ENCODE measurements around the gene PDLIM1. TPM values are rescaled to one million over a fixed set of nuclear protein-coding genes. Genes with fewer than 3 reads are reported as not detected.

The PDLIM1 gene
- total and polyA plus RNA-seq, 8 donors = 41.7 to 289 (median 182) TPM

DNA sequence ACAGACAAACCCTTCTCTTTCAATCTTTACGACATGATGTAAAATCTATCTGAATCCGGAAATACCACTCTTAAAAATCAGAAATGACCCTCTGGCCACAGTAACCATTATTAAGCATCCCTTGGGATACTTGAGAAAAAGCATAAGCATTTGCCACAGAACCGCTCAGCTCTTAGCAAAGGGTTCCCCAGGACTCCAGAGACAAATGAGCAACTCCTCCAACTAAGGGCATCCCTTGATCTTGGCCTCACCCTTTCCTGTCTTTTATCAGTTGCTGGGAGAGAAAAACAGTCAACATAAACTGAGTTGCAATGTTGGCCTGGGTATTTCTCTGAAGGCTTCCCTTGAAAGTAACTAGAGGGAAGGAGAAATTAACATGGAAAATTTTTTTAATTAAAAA lies 3.5 kb downstream of the PDLIM1 start:
- no peaks in the 10 kb centered on the region for H3K36me3 ChIP-seq
- H3K27ac ChIP-seq = peak overlapping the region in 4 of 5 donors; percentile 9 to 55 (median 30)
- peaks cover 25 to 66% (median 57%) of the 10 kb centered on the region in 4 donors for H3K4me1 ChIP-seq
- intact Hi-C loops (cut with DNase I; ENCODE audit: low total_unique reads) = no loop called here
- peak overlapping the region in 2 of 4 donors; percentile 71 to 80 for H3K4me3 ChIP-seq
- TF ChIP-seq, protein P1, sequence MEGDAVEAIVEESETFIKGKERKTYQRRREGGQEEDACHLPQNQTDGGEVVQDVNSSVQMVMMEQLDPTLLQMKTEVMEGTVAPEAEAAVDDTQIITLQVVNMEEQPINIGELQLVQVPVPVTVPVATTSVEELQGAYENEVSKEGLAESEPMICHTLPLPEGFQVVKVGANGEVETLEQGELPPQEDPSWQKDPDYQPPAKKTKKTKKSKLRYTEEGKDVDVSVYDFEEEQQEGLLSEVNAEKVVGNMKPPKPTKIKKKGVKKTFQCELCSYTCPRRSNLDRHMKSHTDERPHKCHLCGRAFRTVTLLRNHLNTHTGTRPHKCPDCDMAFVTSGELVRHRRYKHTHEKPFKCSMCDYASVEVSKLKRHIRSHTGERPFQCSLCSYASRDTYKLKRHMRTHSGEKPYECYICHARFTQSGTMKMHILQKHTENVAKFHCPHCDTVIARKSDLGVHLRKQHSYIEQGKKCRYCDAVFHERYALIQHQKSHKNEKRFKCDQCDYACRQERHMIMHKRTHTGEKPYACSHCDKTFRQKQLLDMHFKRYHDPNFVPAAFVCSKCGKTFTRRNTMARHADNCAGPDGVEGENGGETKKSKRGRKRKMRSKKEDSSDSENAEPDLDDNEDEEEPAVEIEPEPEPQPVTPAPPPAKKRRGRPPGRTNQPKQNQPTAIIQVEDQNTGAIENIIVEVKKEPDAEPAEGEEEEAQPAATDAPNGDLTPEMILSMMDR (IDR thresholded peaks at IDR 0.05) = no peak
- no peak for TF ChIP-seq POLR2AphosphoS5 (IDR thresholded peaks at IDR 0.05)
- no peak for TF ChIP-seq POLR2A (IDR thresholded peaks at IDR 0.05)
- TF ChIP-seq EP300 (IDR thresholded peaks at IDR 0.05) = no peak
- 50 to 76% (median 62%) methylated on average over 3 of the region's 3 CpGs for WGBS, 5 donors
- H3K9me3 ChIP-seq = no peaks in the 10 kb centered on the region
- no peak for DNase-seq
- peaks cover 0 to 14% (median 0%) of the 10 kb centered on the region in 3 donors for H3K27me3 ChIP-seq

DNA sequence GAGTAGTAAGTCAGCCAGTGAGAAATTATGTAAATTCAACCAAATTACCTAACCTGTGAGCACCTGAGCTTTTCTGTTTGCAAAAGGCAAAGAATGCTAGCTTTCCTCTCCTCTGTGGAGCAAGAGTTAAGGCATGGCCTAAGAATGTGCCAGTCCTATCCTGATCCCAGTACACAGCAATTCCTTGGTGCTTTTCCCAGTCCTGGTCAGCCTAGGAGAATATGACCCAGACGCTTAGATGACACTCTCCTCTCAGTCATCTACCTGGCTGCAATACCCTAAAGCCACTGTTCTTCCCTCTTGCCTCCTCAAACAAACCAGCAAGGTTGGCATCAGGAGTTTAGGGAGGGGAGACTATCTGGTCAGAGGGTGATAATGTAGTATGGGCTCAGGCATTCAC lies 4.1 kb downstream of the PDLIM1 start:
- Histone ChIP-seq H3K4me1 (peaks cover 25 to 72% (median 62%) of the 10 kb centered on the region in 4 donors), H3K27ac (peak overlapping the region in 3 of 5 donors; percentile 28 to 55 (median 32)), H3K4me3 (peak overlapping the region in 1 of 4 donors; percentile 80), H3K36me3 (no peaks in the 10 kb centered on the region), H3K27me3 (peaks cover 0 to 14% (median 0%) of the 10 kb centered on the region in 3 donors), H3K9me3 (no peaks in the 10 kb centered on the region)
- 0 to 73% (median 49%) methylated on average over 1 of the region's 1 CpG for WGBS, 5 donors
- intact Hi-C loops (cut with DNase I; ENCODE audit: low total_unique reads) = no loop called here
- no peak for DNase-seq
- no peak for TF ChIP-seq POLR2A (IDR thresholded peaks at IDR 0.05)
- TF ChIP-seq, protein P1 (IDR thresholded peaks at IDR 0.05) = no peak
- no peak for TF ChIP-seq POLR2AphosphoS5 (IDR thresholded peaks at IDR 0.05)
- TF ChIP-seq EP300 (IDR thresholded peaks at IDR 0.05) = no peak

DNA sequence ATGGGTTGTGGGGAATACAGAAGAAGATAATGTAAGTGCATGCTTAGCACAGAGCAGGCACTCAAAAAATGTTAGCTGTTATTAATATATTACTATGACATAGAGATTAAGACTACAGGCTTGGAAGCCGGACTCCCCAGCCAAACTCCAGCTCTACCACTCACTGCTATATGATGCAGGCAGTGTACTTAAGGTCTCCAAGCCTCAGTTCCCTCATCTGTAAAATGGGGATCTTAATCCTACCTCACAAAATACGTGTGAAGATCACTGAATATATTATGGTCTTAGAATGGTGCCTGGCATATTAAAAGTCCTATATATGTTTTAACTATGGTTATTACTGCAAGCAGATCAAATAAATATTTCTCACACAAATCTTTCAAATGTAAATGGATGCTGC lies 5.2 kb downstream of the PDLIM1 start:
- H3K36me3 ChIP-seq = no peaks in the 10 kb centered on the region
- 69 to 88% (median 76%) methylated on average over 2 of the region's 2 CpGs for WGBS, 5 donors
- H3K27ac ChIP-seq = peak overlapping the region in 2 of 5 donors; percentile 32 to 41
- intact Hi-C loops (cut with DNase I; ENCODE audit: low total_unique reads) = no loop called here
- H3K27me3 ChIP-seq = peaks cover 0 to 11% (median 0%) of the 10 kb centered on the region in 3 donors
- peaks cover 27 to 81% (median 59%) of the 10 kb centered on the region in 4 donors for H3K4me1 ChIP-seq
- H3K4me3 ChIP-seq = no peak overlapping the region
- no peak for TF ChIP-seq POLR2AphosphoS5 (IDR thresholded peaks at IDR 0.05)
- TF ChIP-seq EP300 (IDR thresholded peaks at IDR 0.05) = no peak
- TF ChIP-seq POLR2A (IDR thresholded peaks at IDR 0.05) = no peak
- TF ChIP-seq, protein P1 (IDR thresholded peaks at IDR 0.05) = no peak
- no peaks in the 10 kb centered on the region for H3K9me3 ChIP-seq
- DNase-seq = no peak

DNA sequence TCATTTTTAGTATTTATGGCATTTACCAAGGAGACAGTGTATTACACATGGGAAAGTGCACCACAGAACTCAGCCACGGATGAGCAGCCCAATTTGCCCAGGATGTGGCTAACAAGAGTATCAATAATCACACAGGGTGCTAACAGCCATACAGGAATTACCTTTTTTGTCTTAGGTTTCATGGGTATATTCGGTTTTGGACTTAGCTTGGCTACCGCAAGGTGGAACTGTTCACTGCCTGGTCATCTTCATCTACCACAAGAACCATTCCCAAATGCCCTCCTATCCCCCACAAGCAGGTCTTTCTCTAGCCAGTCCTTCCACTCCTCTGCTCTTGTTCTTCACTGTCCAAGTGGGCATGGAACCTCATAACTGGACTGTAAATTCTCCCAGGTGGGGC lies 6.0 kb downstream of the PDLIM1 start:
- Histone ChIP-seq H3K27ac (peak overlapping the region in 2 of 5 donors; percentile 32 to 41), H3K4me3 (no peak overlapping the region), H3K27me3 (peaks cover 0 to 4% (median 0%) of the 10 kb centered on the region in 3 donors), H3K4me1 (peaks cover 34 to 82% (median 61%) of the 10 kb centered on the region in 4 donors), H3K36me3 (no peaks in the 10 kb centered on the region), H3K9me3 (no peaks in the 10 kb centered on the region)
- TF ChIP-seq POLR2AphosphoS5 (IDR thresholded peaks at IDR 0.05) = no peak
- no peak for TF ChIP-seq POLR2A (IDR thresholded peaks at IDR 0.05)
- TF ChIP-seq EP300 (IDR thresholded peaks at IDR 0.05) = no peak
- TF ChIP-seq, protein P1 (IDR thresholded peaks at IDR 0.05) = no peak
- DNase-seq = no peak
- intact Hi-C loops (cut with DNase I; ENCODE audit: low total_unique reads) = no loop called here
- WGBS, 5 donors = 71 to 93% (median 74%) methylated on average over 3 of the region's 3 CpGs
